Measurements from ENCODE around the gene CD3G.
"Not testable (repeated sequence)": the region's sequence is repeated elsewhere in the genome, so short reads cannot be mapped to it uniquely, and the experiment has no call there.

CD3G gene

GRCh38 chr11:118343981-118344515 is at the start of gene CD3G:
Gene CD3G, plus strand, starts transcription at chr11:118344344. Its CDS starts 80 bp downstream, at chr11:118344424.
- DNase-seq (ENCODE audit: low read depth in 4 of 4, low spot score in 1 of 4): peak in 3 of 4 experiments; percentile 51 to 66 (median 53)

GRCh38 chr11:118295199-118295598 is 48.9 kb upstream of the CD3G start:
- no peak for DNase-seq (ENCODE audit: low read depth in 4 of 4, low spot score in 1 of 4)

- DNase-seq (ENCODE audit: low read depth in 4 of 4, low spot score in 1 of 4): no peak
Measured at GRCh38 chr11:118295815-118296454, 48.2 kb upstream of the CD3G start.

- no peak for DNase-seq (ENCODE audit: low read depth in 4 of 4, low spot score in 1 of 4)
Measured at GRCh38 chr11:118301600-118302195, 42.4 kb upstream of the CD3G start.

GRCh38 chr11:118304227-118304567 is 39.9 kb upstream of the CD3G start:
- DNase-seq (ENCODE audit: low read depth in 4 of 4, low spot score in 1 of 4): no peak

GRCh38 chr11:118304568-118305248 is 39.4 kb upstream of the CD3G start, which contains the start of gene CD3E:
Gene CD3E, plus strand, starts transcription at chr11:118304730. Its CDS starts 223 bp downstream, at chr11:118304953.
- DNase-seq (ENCODE audit: low read depth in 4 of 4, low spot score in 1 of 4): peak in 1 of 4 experiments; percentile 65

- no peak for DNase-seq (ENCODE audit: low read depth in 4 of 4, low spot score in 1 of 4)
Measured at GRCh38 chr11:118305726-118306125, 38.4 kb upstream of the CD3G start.

GRCh38 chr11:118306556-118306955 is 37.6 kb upstream of the CD3G start:
- no peak for DNase-seq (ENCODE audit: low read depth in 4 of 4, low spot score in 1 of 4)

- not testable (repeated sequence) for DNase-seq (ENCODE audit: low read depth in 4 of 4, low spot score in 1 of 4)
Measured at GRCh38 chr11:118308995-118309528, 35.1 kb upstream of the CD3G start.

GRCh38 chr11:118310271-118310670 is 33.9 kb upstream of the CD3G start:
- DNase-seq (ENCODE audit: low read depth in 4 of 4, low spot score in 1 of 4): no peak

- DNase-seq (ENCODE audit: low read depth in 4 of 4, low spot score in 1 of 4): no peak
Measured at GRCh38 chr11:118310781-118311485, 33.2 kb upstream of the CD3G start.

- no peak for DNase-seq (ENCODE audit: low read depth in 4 of 4, low spot score in 1 of 4)
Measured at GRCh38 chr11:118311518-118311917, 32.6 kb upstream of the CD3G start.

- no peak for DNase-seq (ENCODE audit: low read depth in 4 of 4, low spot score in 1 of 4)
Measured at GRCh38 chr11:118312328-118312727, 31.8 kb upstream of the CD3G start.

GRCh38 chr11:118313242-118313641 is 30.9 kb upstream of the CD3G start:
- DNase-seq (ENCODE audit: low read depth in 4 of 4, low spot score in 1 of 4): no peak

GRCh38 chr11:118314988-118315411 is 29.1 kb upstream of the CD3G start:
- DNase-seq (ENCODE audit: low read depth in 4 of 4, low spot score in 1 of 4): no peak

- no peak for DNase-seq (ENCODE audit: low read depth in 4 of 4, low spot score in 1 of 4)
Measured at GRCh38 chr11:118318124-118318523, 26.0 kb upstream of the CD3G start.

- no peak for DNase-seq (ENCODE audit: low read depth in 4 of 4, low spot score in 1 of 4)
Measured at GRCh38 chr11:118318581-118319336, 25.4 kb upstream of the CD3G start.

- DNase-seq (ENCODE audit: low read depth in 4 of 4, low spot score in 1 of 4): no peak
Measured at GRCh38 chr11:118319337-118319707, 24.8 kb upstream of the CD3G start.

GRCh38 chr11:118320515-118320914 is 23.6 kb upstream of the CD3G start:
- no peak for DNase-seq (ENCODE audit: low read depth in 4 of 4, low spot score in 1 of 4)

- DNase-seq (ENCODE audit: low read depth in 4 of 4, low spot score in 1 of 4): no peak
Measured at GRCh38 chr11:118321386-118322082, 22.6 kb upstream of the CD3G start.
